Testis (tissue), 3 donors: ENCODE results near the gene AGK. TPM values are rescaled to one million over a fixed set of nuclear protein-coding genes. Genes with fewer than 3 reads are reported as not detected.
"Not testable (repeated sequence)": the region's sequence is repeated elsewhere in the genome, so short reads cannot be mapped to it uniquely, and the experiment has no call there.

ENCODE experiments used
- DNase-seq: peaks from one replicate; pipeline ENCODE4 v3.0.0-alpha.2; 2019
- H3K27ac ChIP-seq, 2 donors: fragments of 200-600 bp; sonication (generic); one replicate each; pipeline ENCODE4 v1.5.1; 2019
- H3K27me3 ChIP-seq: fragments of 200-600 bp; sonication (generic); one replicate; pipeline ENCODE4 v1.5.1; 2019
- H3K36me3 ChIP-seq: fragments of 200-600 bp; sonication (generic); one replicate; pipeline ENCODE4 v1.5.1; 2017; ENCODE audit warnings: low read depth; ENCODE audit errors: missing control alignments
- H3K4me1 ChIP-seq: fragments of 200-600 bp; sonication (generic); one replicate; pipeline ENCODE4 v1.5.1; 2019
- H3K4me3 ChIP-seq, 2 donors: fragments of 200-600 bp; sonication (generic); one replicate each; pipeline ENCODE4 v1.5.1; 2017 to 2019
- H3K9me3 ChIP-seq: fragments of 200-600 bp; sonication (generic); one replicate; pipeline ENCODE4 v1.5.1; 2017
- POLR2A ChIP-seq: fragments of 450-650 bp; IDR thresholded peaks from one replicate; pipeline ENCODE4 v1.6.1; 2017; ENCODE audit warnings: antibody characterized with exemption, mild to moderate bottlenecking, moderate library complexity
- WGBS, 2 donors: methylation state at CpG; one replicate each; pipeline ENCODE4 v1.1.5; 2018; 5-methylcytosine and 5-hydroxymethylcytosine counted together
- intact Hi-C: fragments of 100-400 bp; cut with DNase I; formaldehyde crosslinking; loops from one replicate; pipeline ENCODE4 v1.15.1; 2023; ENCODE audit warnings: low total_unique reads
- polyA plus RNA-seq: library from polyadenylated mRNA; stranded (reverse); fragments of 350-450 nt; fragmentation: Illumina TruSeq; extraction: RNeasy Lipid Tissue Mini Kit (QIAGEN cat#74804); gene quantifications from one replicate; pipeline ENCODE4 v1.2.3, GENCODE V29; 2014; ENCODE audit warnings: low read depth, low replicate concordance; ENCODE audit not compliant: insufficient read depth
- total RNA-seq, 2 donors: library from RNA; depleted of rRNA; stranded (reverse); fragments of >200 nt; gene quantifications; one replicate each; pipeline ENCODE4 v1.2.3, GENCODE V29; 2016
- TF ChIP-seq, protein P1 (sequence below), 3 experiments: fragments of 450-650 bp in 2 of 3; fragments of 200-600 bp in 1 of 3; sonication (generic) in 1 of 3; IDR thresholded peaks; one replicate each; pipeline ENCODE4 v1.5.1; 2016 to 2019; ENCODE audit warnings: antibody characterized with exemption in 3 of 3, mild to moderate bottlenecking in 2 of 3, moderate library complexity in 1 of 3

AGK gene
- total and polyA plus RNA-seq, 3 donors from 2014 or later = 14.9 to 32.4 (median 25.1) TPM

DNA sequence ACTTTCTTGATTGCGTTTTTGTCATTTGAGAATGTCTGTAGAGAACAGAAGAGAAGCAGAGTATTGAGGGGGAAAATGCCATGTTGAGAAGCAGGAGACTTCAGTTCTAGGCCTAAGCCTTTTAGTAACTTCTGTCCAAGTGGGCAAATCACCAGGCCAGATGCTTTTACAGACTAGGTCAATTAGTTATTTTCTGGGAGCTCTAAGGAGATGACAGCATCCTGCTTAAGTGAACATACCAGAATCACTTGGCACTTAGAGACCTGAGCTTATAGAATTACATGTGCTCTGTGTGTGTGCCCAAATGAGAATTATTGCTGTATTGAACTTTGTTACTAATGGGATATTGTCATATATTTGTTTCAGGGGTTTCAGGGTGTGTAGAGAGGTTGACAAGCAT is 24.0 kb downstream of the AGK start:
- DNase-seq = no peak
- Histone ChIP-seq H3K36me3 (no peaks in the 10 kb centered on the region), H3K9me3 (no peaks in the 10 kb centered on the region), H3K4me1 (no peaks in the 10 kb centered on the region), H3K27ac (no peak overlapping the region), H3K4me3 (no peak overlapping the region), H3K27me3 (no peaks in the 10 kb centered on the region)
- intact Hi-C loops = no loop called here
- no peak for TF ChIP-seq POLR2A
- TF ChIP-seq, protein P1, sequence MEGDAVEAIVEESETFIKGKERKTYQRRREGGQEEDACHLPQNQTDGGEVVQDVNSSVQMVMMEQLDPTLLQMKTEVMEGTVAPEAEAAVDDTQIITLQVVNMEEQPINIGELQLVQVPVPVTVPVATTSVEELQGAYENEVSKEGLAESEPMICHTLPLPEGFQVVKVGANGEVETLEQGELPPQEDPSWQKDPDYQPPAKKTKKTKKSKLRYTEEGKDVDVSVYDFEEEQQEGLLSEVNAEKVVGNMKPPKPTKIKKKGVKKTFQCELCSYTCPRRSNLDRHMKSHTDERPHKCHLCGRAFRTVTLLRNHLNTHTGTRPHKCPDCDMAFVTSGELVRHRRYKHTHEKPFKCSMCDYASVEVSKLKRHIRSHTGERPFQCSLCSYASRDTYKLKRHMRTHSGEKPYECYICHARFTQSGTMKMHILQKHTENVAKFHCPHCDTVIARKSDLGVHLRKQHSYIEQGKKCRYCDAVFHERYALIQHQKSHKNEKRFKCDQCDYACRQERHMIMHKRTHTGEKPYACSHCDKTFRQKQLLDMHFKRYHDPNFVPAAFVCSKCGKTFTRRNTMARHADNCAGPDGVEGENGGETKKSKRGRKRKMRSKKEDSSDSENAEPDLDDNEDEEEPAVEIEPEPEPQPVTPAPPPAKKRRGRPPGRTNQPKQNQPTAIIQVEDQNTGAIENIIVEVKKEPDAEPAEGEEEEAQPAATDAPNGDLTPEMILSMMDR (IDR thresholded peaks at IDR 0.05) = no peak
- 87 to 93% methylated on average over 1 of the region's 1 CpG for WGBS, 2 donors

DNA sequence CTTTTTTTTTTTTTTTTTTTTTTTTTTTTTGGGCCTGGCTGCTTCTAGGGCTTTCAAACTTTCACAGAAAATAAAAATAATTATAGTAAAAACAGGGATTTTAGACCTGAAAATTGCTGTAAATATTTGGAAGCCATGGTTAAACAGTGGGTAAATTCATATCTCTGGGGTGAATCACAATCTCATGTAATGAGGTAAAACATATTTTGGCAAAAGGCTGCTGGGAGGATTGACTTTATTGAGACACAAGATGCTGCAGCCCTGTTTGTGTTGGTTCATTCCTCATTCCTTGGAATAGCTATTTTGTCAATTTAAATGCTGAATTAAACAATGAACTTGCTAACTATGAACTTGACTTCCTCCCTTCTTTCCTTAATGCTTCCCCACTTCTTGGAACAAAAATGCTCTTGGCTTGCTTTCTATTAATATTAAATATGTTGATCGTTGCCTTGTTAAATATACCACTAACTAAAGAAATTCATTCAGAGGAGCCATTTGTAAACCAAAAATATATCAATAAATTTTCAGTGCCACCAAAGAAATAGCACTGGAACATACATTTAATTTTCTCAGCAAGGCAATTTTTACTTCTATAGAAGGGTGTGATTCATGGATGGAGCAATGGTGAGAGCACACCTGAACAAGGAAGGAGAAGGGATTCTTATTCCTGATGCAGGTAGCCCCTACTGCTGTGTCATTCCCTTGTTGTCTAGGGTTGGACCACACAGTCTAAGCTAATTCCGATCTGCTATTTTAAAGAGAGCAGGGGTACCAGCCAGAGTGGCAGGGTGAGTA is 24.6 kb downstream of the AGK start:
- no peaks in the 10 kb centered on the region for H3K9me3 ChIP-seq
- no peak overlapping the region for H3K27ac ChIP-seq
- intact Hi-C loops = no loop called here
- H3K4me1 ChIP-seq = no peaks in the 10 kb centered on the region
- H3K36me3 ChIP-seq = no peaks in the 10 kb centered on the region
- DNase-seq = no peak
- H3K4me3 ChIP-seq = no peak overlapping the region
- TF ChIP-seq POLR2A = no peak
- TF ChIP-seq, protein P1 (IDR thresholded peaks at IDR 0.05) = no peak
- 91% methylated on average over 2 of the region's 2 CpGs for WGBS, 2 donors
- no peaks in the 10 kb centered on the region for H3K27me3 ChIP-seq

DNA sequence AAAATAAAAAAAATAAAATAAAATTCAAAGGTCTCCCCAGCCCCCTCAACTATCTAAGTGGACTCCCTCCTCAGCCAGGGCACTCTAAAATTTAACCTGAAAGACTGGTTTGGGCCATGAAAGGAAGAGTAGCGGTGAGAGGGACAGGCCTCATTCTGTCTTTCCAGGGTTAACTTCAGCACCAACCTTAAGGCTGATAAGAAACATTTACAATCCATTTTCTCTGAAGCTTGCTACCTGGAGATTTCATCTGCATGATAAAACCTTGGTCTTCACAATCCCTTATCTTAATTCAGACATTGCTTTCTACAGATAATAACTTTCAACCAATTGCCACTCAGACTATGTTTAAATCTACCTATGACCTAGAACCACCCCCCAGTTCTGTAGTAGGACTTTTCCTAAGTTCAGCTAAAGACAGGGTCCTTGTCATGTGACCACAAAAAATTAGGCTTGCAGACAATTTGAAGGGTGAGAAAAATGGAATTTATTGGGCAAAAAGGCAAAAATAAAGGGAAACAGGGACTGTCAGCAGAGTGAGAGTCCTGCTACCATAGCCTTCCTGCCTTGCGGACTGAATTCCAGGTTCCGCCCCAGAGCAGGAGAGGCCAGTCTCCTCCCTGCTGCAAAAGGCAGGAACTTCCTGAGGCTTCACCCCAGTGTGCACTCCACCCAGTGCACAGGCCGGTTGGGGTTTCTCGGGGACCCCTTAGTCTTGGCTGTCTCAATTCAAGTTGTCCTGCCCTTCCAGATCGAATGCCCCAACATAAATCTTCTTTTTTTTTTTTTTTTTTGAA is 26.0 kb downstream of the AGK start:
- WGBS, 2 donors = 96 to 98% methylated on average over 6 of the region's 6 CpGs
- no peak overlapping the region for H3K4me3 ChIP-seq
- TF ChIP-seq, protein P1 (IDR thresholded peaks at IDR 0.05) = no peak
- no peak for TF ChIP-seq POLR2A
- H3K27me3 ChIP-seq = no peaks in the 10 kb centered on the region
- intact Hi-C loops = no loop called here
- H3K4me1 ChIP-seq = no peaks in the 10 kb centered on the region
- DNase-seq = no peak
- no peaks in the 10 kb centered on the region for H3K36me3 ChIP-seq
- no peaks in the 10 kb centered on the region for H3K9me3 ChIP-seq
- H3K27ac ChIP-seq = no peak overlapping the region

DNA sequence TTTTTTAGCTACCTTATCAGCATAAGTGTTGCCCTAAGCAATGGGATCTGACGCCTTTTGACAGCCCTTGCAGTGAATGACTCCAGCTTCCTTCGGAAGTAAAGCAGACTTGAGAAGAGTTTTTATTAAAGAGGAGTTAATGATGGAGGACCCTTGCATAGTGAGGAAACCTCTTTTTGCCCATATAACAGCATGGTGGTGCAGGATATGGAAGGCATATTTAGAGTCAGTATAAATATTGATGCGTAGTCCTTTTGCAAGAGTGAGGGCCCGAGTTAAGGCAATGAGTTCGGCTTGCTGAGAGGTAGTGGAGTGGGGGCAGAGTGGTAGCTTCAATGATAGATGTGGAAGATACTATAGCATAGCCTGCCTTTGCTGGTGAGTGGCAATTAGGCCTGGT is 28.7 kb downstream of the AGK start:
- WGBS, 2 donors = 93 to 94% methylated on average over 5 of the region's 5 CpGs
- DNase-seq, H3K27ac ChIP-seq: not testable (repeated sequence)

DNA sequence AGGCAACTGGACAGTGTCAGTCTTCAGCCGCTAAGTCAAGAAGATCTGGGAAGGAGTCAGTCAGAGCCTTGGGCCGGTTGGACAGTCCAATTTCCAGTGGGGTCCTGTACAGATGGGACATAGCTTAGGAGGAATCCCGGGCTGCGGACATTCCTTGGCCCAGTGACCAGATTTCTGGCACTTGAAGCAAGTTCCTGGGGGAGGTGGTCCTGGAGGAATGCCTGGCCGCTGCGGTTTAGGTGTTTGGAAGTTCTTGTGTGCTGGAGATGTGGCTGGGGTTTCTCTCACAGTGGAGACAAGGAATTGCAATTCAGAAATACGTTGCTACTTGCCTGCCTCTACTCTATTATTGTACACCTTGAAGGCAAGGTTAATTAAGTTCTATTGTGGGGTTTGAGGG is 30.9 kb downstream of the AGK start:
- DNase-seq, H3K4me3 ChIP-seq, H3K27ac ChIP-seq, H3K4me1 ChIP-seq, H3K27me3 ChIP-seq, intact Hi-C loops, H3K9me3 ChIP-seq, H3K36me3 ChIP-seq: not testable (repeated sequence)
- WGBS, 2 donors = 82 to 90% methylated on average over 7 of the region's 7 CpGs

More for the DNA sequence above, 28.7 kb downstream of the AGK start:
- H3K36me3 ChIP-seq, H3K4me1 ChIP-seq, H3K9me3 ChIP-seq, intact Hi-C loops, H3K27me3 ChIP-seq, H3K4me3 ChIP-seq: not testable (repeated sequence)
